Upper lobe of left lung (tissue), 6 donors: ENCODE data around the gene ULK3. TPM values are rescaled to one million over a fixed set of nuclear protein-coding genes. Genes with fewer than 3 reads are reported as not detected.

Experiments
- ATAC-seq, 2 donors: fragments of 200-7000 bp; cut with Tn5 transposase; one replicate each; pipeline ENCODE4 v1.9.1; 2022; ENCODE audit warnings: mild to moderate bottlenecking in 2 of 2, moderate library complexity in 2 of 2; ENCODE audit not compliant: low FRiP score in 2 of 2
- DNase-seq, 2 donors: peaks; one replicate each; pipeline ENCODE4 v3.0.0-alpha.2; 2019 to 2020
- H3K27ac ChIP-seq, 4 donors: fragments of 200-600 bp; sonication (generic); one replicate each; pipeline ENCODE4 v1.5.1; 2016 to 2019
- H3K27me3 ChIP-seq, 4 donors: fragments of 200-600 bp; sonication (generic); one replicate each; pipeline ENCODE4 v1.5.1; 2017 to 2019
- H3K36me3 ChIP-seq, 4 donors: fragments of 200-600 bp; sonication (generic); one replicate each; pipeline ENCODE4 v1.5.1; 2016 to 2019
- H3K4me1 ChIP-seq, 4 donors: fragments of 200-600 bp; sonication (generic); one replicate each; pipeline ENCODE4 v1.5.1; 2018 to 2019
- H3K4me3 ChIP-seq, 4 donors: fragments of 200-600 bp; sonication (generic); one replicate each; pipeline ENCODE4 v1.5.1; 2017 to 2019; ENCODE audit warnings: mild to moderate bottlenecking in 2 of 4, moderate library complexity in 1 of 4
- H3K9me3 ChIP-seq, 4 donors: fragments of 200-600 bp; sonication (generic); one replicate each; pipeline ENCODE4 v1.5.1; 2018 to 2019
- EP300 ChIP-seq, 4 donors: sonication (generic); formaldehyde crosslinking; IDR thresholded peaks; one replicate each; pipeline ENCODE4 v1.5.1; 2017; ENCODE audit warnings: antibody characterized with exemption in 4 of 4, control low read depth in 2 of 4
- POLR2A ChIP-seq, 4 donors: fragments of 450-650 bp; IDR thresholded peaks; one replicate each; pipeline ENCODE4 v1.5.1; 2016 to 2017; ENCODE audit warnings: antibody characterized with exemption in 4 of 4, mild to moderate bottlenecking in 2 of 4
- POLR2AphosphoS5 ChIP-seq, 2 donors: sonication (generic); formaldehyde crosslinking; IDR thresholded peaks; one replicate each; pipeline ENCODE4 v1.5.1; 2017; ENCODE audit warnings: antibody characterized with exemption in 2 of 2
- WGBS, 2 donors: methylation state at CpG; one replicate each; pipeline ENCODE4 v1.1.5; 2017 to 2018; 5-methylcytosine and 5-hydroxymethylcytosine counted together
- total RNA-seq, 6 donors: library from RNA; depleted of rRNA in 4 of 6; stranded (reverse); fragments of >200 nt in 4 of 6; gene quantifications; one replicate each; pipeline versions ENCODE4 v1.1.0 to v1.2.1, GENCODE V29; 2016 to 2021
- TF ChIP-seq, protein P1 (sequence below), 6 experiments: fragments of 450-650 bp in 4 of 6; fragments of 200-600 bp in 2 of 6; sonication (generic) in 2 of 6; IDR thresholded peaks; one replicate each; pipeline ENCODE4 v1.5.1; 2016 to 2019; ENCODE audit warnings: antibody characterized with exemption in 6 of 6
- donor health status: DM: no; HTN: no; CAD: no; lungs with moderate emphysema.
- donor health status: DM: no; HTN: yes; CAD: no; lungs with severe emphysema.

The ULK3 gene
- total RNA-seq, 6 donors from 2014 or later, result 40.6 to 158 (median 65.0) TPM

DNA sequence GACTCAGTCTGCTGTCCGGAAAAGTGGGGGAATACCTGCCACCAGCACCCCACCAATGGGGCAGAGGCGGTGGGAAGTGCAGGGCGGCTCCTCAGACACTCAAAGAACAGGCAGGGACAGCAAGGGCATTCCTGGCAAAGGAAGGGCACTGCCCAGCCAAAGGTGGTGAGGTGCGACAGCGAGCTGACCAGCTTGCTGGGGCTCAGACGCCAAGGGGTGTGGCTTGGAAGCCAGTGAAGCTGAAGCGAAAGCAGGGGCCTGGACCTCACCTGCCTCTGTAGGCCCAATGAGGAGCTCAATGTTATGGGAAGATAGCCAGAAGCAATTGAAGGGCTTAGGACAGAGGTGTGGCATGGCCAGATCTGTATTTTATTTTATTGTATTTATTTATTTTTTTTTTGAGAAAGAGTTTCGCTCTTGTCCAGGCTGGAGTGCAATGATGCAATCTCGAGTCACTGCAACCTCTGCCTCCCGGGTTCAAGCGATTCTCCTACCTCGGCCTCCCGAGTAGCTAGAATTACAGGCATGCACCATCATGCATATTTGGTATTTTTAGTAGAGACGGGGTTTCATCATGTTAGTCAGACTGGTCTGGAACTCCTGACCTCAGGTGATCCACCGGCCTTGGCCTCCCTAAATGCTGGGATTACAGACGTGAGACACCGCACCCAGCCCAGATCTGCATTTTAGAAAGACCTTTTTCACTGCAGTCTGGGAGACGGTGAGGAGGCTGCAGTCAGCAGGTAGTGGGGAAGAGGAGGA is 34.7 kb downstream of the ULK3 start:
- WGBS, 2 donors, result 74 to 77% methylated on average over 18 of the region's 18 CpGs
- Histone ChIP-seq H3K4me1 (peaks cover 0 to 8% (median 0%) of the 10 kb centered on the region in 4 donors), H3K27ac (no peak overlapping the region), H3K4me3 (no peak overlapping the region), H3K9me3 (no peaks in the 10 kb centered on the region), H3K27me3 (no peaks in the 10 kb centered on the region), H3K36me3 (peaks cover 0 to 11% (median 8%) of the 10 kb centered on the region in 4 donors)
- DNase-seq (peak in 1 of 2 donors; percentile 80), ATAC-seq (peak; percentile 30 to 83)
- no peak for TF ChIP-seq EP300 (IDR thresholded peaks at IDR 0.05)
- TF ChIP-seq, protein P1, sequence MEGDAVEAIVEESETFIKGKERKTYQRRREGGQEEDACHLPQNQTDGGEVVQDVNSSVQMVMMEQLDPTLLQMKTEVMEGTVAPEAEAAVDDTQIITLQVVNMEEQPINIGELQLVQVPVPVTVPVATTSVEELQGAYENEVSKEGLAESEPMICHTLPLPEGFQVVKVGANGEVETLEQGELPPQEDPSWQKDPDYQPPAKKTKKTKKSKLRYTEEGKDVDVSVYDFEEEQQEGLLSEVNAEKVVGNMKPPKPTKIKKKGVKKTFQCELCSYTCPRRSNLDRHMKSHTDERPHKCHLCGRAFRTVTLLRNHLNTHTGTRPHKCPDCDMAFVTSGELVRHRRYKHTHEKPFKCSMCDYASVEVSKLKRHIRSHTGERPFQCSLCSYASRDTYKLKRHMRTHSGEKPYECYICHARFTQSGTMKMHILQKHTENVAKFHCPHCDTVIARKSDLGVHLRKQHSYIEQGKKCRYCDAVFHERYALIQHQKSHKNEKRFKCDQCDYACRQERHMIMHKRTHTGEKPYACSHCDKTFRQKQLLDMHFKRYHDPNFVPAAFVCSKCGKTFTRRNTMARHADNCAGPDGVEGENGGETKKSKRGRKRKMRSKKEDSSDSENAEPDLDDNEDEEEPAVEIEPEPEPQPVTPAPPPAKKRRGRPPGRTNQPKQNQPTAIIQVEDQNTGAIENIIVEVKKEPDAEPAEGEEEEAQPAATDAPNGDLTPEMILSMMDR (IDR thresholded peaks at IDR 0.05), result no peak
- TF ChIP-seq POLR2AphosphoS5 (IDR thresholded peaks at IDR 0.05), result no peak

DNA sequence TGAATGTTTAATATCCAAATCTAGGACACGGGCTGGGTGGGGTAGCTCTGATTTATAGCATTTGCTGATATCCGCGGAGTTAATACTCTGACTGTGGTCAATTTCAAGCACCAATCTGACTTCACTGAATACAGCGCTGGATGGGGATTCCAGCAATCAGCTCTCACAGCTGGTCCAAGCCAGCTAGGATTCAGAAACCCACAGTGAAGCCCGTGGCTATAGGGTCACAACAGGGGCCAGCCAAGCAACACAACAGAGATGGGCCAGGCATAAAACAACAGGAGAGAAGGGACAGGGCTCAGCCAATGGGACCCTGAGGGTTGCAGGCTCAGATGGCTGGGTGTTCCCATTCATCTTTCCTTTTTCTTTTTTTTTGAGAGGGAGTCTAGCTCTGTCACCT is 35.7 kb downstream of the ULK3 start:
- no peak for DNase-seq

DNA sequence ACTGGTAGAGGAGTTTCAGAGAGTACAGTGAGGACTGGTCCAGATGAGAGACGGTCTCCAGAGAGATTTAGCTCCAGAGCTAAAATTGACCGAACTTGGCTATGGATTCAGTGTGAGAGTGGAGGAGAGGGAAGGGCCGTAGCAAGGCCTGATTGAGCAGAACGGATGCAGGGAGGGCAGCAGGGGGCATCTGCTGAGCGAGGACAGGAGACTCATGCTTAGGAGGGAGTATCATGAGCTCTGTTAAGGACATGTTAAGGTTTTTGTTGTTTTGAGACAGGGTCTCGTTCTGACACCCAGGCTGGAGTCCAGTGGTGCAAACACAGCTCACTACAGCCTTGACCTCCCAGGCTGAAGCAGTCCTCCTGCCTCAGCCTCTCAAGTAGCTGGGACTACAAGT is 38.0 kb downstream of the ULK3 start:
- ATAC-seq, result no peak
- H3K4me1 ChIP-seq, result peaks cover 1 to 17% (median 6%) of the 10 kb centered on the region in 4 donors
- no peaks in the 10 kb centered on the region for H3K27me3 ChIP-seq
- 79 to 82% methylated on average over 6 of the region's 6 CpGs for WGBS, 2 donors
- H3K9me3 ChIP-seq, result no peaks in the 10 kb centered on the region
- no peak overlapping the region for H3K4me3 ChIP-seq
- DNase-seq, result no peak
- peak overlapping the region in 1 of 4 donors; percentile 10 for H3K27ac ChIP-seq
- peaks cover 11 to 45% (median 38%) of the 10 kb centered on the region in 4 donors for H3K36me3 ChIP-seq
- TF ChIP-seq POLR2A (IDR thresholded peaks at IDR 0.05) (no peak), POLR2AphosphoS5 (IDR thresholded peaks at IDR 0.05) (no peak), EP300 (IDR thresholded peaks at IDR 0.05) (no peak)
- TF ChIP-seq, protein P1 (IDR thresholded peaks at IDR 0.05), result no peak

More for the DNA sequence above, 35.7 kb downstream of the ULK3 start:
- Histone ChIP-seq H3K4me1 (peaks cover 0 to 8% (median 0%) of the 10 kb centered on the region in 4 donors), H3K4me3 (no peak overlapping the region), H3K27ac (no peak overlapping the region), H3K9me3 (no peaks in the 10 kb centered on the region), H3K36me3 (peaks cover 4 to 21% (median 18%) of the 10 kb centered on the region in 4 donors), H3K27me3 (no peaks in the 10 kb centered on the region)
- ATAC-seq, result no peak
- WGBS, 2 donors, result 79% methylated on average over 5 of the region's 5 CpGs
- TF ChIP-seq POLR2AphosphoS5 (IDR thresholded peaks at IDR 0.05) (no peak), POLR2A (IDR thresholded peaks at IDR 0.05) (no peak), EP300 (IDR thresholded peaks at IDR 0.05) (no peak)
- TF ChIP-seq, protein P1 (IDR thresholded peaks at IDR 0.05), result no peak

DNA sequence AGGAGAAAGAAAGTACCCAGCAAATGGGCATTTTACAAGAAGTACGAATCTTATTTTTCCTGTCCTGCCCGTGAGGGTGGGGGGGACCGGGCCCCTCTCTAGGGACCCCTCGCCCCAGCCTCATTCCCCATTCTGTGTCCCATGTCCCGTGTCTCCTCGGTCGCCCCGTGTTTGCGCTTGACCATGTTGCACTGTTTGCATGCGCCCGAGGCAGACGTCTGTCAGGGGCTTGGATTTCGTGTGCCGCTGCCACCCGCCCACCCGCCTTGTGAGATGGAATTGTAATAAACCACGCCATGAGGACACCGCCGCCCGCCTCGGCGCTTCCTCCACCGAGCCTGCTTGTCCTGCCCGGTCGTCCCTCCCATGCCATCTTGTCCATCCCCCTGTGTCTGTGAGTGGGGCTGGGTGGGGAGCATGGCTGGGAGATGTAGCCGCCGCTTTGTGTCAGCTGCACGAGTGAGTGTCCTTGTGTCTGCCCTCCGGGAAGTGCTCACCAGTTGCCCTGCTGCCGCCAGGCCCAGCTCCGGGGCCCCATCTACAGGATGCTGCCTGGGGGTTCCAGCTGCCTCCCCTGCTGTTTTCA is 40.0 kb downstream of the ULK3 start:
- peaks cover 6 to 23% (median 13%) of the 10 kb centered on the region in 4 donors for H3K4me1 ChIP-seq
- no peaks in the 10 kb centered on the region for H3K27me3 ChIP-seq
- H3K27ac ChIP-seq, result no peak overlapping the region
- TF ChIP-seq EP300 (IDR thresholded peaks at IDR 0.05) (no peak), POLR2A (IDR thresholded peaks at IDR 0.05) (no peak), POLR2AphosphoS5 (IDR thresholded peaks at IDR 0.05) (no peak)
- TF ChIP-seq, protein P1 (IDR thresholded peaks at IDR 0.05), result no peak
- H3K36me3 ChIP-seq, result peaks cover 11 to 64% (median 53%) of the 10 kb centered on the region in 4 donors
- no peak overlapping the region for H3K4me3 ChIP-seq
- 93 to 94% methylated on average over 31 of the region's 31 CpGs for WGBS, 2 donors
- no peaks in the 10 kb centered on the region for H3K9me3 ChIP-seq
- DNase-seq, result peak in 1 of 2 donors; percentile 78
- no peak for ATAC-seq
